ENCODE data around the gene RNF150. TPM values are rescaled to one million over a fixed set of nuclear protein-coding genes. Genes with fewer than 3 reads are reported as not detected.

Gene RNF150
- total RNA-seq (ENCODE audit: low replicate concordance) = 0.30 and 0.59 TPM in 2 replicates

DNA sequence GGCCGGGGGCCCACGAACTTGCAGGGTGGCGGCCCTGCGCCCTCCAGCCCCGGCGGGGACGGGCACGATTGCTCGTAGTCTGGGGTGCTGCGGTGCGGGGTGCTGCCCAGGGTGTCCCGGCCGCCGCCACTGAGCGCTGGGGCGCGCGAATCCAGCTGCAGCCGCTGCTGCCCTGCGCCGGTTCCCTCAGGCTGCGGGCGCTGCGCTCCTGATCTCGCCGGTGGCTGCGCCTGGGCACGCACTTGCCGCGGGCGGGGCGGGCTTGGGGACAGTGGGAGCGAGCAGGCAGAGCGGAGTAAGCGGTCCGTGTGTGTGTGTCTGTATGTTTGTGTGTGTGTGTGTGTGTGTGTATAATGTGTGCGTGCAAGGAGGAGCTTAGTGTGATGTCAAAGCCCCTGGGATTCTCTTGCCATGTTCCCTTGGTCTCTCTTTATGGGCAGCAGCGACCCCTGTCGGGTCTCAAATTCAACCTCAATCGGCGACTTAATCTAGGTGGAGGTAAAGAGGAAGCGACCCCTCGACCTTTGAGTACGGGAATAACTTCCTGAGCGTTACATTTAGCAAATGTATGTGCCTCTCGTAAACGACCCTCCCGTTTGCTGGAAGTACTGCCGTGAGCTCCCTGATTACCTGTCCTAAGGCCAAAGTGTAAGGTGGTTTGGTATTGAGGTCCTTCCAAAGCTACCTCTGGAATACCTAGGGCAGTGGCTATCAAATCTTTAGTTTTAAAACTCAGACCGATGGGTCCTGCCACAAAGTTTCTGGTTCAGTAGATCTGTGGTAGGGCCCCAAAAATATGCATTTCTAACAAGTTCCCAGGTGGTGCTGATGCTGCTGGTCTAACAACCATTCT is at the start of gene RNF150:
RNF150 (minus strand) TSS at position 324 of the 853 bp plus-strand sequence.

Other genes with a start within 250 kb of the RNF150 start
- gene ZNF330, start 87.4 kb upstream of the RNF150 start, total RNA-seq (ENCODE audit: low replicate concordance) = 33.2 and 58.7 TPM in 2 replicates